Smooth muscle cell (in vitro differentiated cells): Measurements from ENCODE around the gene MBD4. TPM values are rescaled to one million over a fixed set of nuclear protein-coding genes. Genes with fewer than 3 reads are reported as not detected.
A peak's percentile ranks its signal among the peaks of the same experiment; 100 is the strongest.
"Not testable (repeated sequence)": the region's sequence is repeated elsewhere in the genome, so short reads cannot be mapped to it uniquely, and the experiment has no call there.

Experiments used
- DNase-seq: peaks from one replicate; lab custom pipeline; 2025; ENCODE audit not compliant: unreplicated experiment; lab: John Stamatoyannopoulos, UW
- H2AFZ ChIP-seq: fragments of 200-600 bp; sonication (generic); 2 replicates; pipeline ENCODE4 v1.6.0; 2016; ENCODE audit warnings: antibody characterized with exemption, low read depth, mild to moderate bottlenecking
- H3F3A ChIP-seq: fragments of 200-600 bp; sonication (generic); 2 replicates; pipeline ENCODE4 v1.6.0; 2017; ENCODE audit warnings: antibody characterized with exemption, low read depth
- H3K27ac ChIP-seq: fragments of 200-600 bp; sonication (generic); 2 replicates; pipeline ENCODE4 v1.5.1; 2016; ENCODE audit warnings: low read depth, mild to moderate bottlenecking
- H3K27me3 ChIP-seq: fragments of 200-600 bp; sonication (generic); 2 replicates; pipeline ENCODE4 v1.6.1; 2016; ENCODE audit warnings: low read depth, mild to moderate bottlenecking
- H3K36me3 ChIP-seq: fragments of 200-600 bp; sonication (generic); 2 replicates; pipeline ENCODE4 v1.5.1; 2016; ENCODE audit warnings: low read depth
- H3K4me1 ChIP-seq: fragments of 200-600 bp; sonication (generic); 2 replicates; pipeline ENCODE4 v1.5.1; 2016; ENCODE audit warnings: low read depth
- H3K4me2 ChIP-seq: fragments of 200-600 bp; sonication (generic); 2 replicates; pipeline ENCODE4 v1.6.0; 2016; ENCODE audit warnings: mild to moderate bottlenecking
- H3K4me3 ChIP-seq: fragments of 200-600 bp; sonication (generic); 2 replicates; pipeline ENCODE4 v1.5.1; 2016; ENCODE audit warnings: mild to moderate bottlenecking
- H3K79me2 ChIP-seq: fragments of 200-600 bp; sonication (generic); 2 replicates; pipeline ENCODE4 v1.6.0; 2016; ENCODE audit warnings: low read depth, mild to moderate bottlenecking
- H3K9ac ChIP-seq: fragments of 200-600 bp; sonication (generic); 2 replicates; pipeline ENCODE4 v1.6.0; 2016; ENCODE audit warnings: low read depth
- H3K9me3 ChIP-seq: fragments of 200-600 bp; sonication (generic); replicated peaks from 2 replicates; pipeline ENCODE4 v1.5.1; 2016; ENCODE audit warnings: low read depth
- H4K20me1 ChIP-seq: fragments of 200-600 bp; sonication (generic); 2 replicates; pipeline ENCODE4 v1.6.0; 2016; ENCODE audit warnings: low read depth
- WGBS: methylation state at CpG from one replicate; pipeline ENCODE4 v1.1.7; 2016; ENCODE audit warnings: low lambda C conversion rate; 5-methylcytosine and 5-hydroxymethylcytosine counted together
- polyA plus RNA-seq: library from polyadenylated mRNA; unstranded; fragments of >200 nt; fragmentation: Nextera tagmentation; extraction: Ambion mirVana; gene quantifications from 2 replicates; pipeline ENCODE4 v1.2.1, GENCODE V29; 2016
- total RNA-seq: library from RNA; depleted of rRNA; stranded (reverse); fragments of >200 nt; gene quantifications from 2 replicates; pipeline ENCODE4 v1.2.3, GENCODE V29; 2014
- TF ChIP-seq, protein P1 (sequence below): fragments of 200-600 bp; sonication (generic); IDR thresholded peaks from 2 replicates; pipeline ENCODE4 v1.5.1; 2017; ENCODE audit warnings: borderline replicate concordance, mild to moderate bottlenecking, antibody characterized with exemption; ENCODE audit not compliant: insufficient read depth, poor library complexity, severe bottlenecking

MBD4 gene
- total and polyA plus RNA-seq, 2 experiments from 2014 or later: 23.1 to 26.5 TPM

DNA sequence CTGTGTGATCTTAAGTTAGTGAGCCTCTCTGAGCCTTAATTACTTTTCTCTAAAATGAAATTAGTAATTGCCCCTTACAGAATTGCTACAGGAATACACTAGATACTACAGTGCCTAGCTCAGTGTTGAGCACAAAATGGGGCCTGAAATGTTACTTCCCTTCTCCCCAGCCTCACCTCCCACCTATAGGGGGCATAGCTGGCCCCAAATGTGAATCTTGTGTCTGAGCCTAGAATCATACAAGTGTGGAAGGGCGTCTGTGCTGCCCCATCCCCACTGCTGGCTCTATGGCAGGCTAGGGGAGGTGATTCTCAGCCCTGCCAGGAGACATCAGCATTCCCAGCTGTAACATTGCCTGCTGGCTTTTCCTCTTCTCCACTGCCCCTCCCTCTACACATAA is 43.0 kb upstream of the MBD4 start:
- H2AFZ ChIP-seq: no peak overlapping the region
- H3K27me3 ChIP-seq: no peaks in the 10 kb centered on the region
- H3K4me2 ChIP-seq: no peak overlapping the region
- H3K4me3 ChIP-seq: no peak overlapping the region
- TF ChIP-seq, protein P1, sequence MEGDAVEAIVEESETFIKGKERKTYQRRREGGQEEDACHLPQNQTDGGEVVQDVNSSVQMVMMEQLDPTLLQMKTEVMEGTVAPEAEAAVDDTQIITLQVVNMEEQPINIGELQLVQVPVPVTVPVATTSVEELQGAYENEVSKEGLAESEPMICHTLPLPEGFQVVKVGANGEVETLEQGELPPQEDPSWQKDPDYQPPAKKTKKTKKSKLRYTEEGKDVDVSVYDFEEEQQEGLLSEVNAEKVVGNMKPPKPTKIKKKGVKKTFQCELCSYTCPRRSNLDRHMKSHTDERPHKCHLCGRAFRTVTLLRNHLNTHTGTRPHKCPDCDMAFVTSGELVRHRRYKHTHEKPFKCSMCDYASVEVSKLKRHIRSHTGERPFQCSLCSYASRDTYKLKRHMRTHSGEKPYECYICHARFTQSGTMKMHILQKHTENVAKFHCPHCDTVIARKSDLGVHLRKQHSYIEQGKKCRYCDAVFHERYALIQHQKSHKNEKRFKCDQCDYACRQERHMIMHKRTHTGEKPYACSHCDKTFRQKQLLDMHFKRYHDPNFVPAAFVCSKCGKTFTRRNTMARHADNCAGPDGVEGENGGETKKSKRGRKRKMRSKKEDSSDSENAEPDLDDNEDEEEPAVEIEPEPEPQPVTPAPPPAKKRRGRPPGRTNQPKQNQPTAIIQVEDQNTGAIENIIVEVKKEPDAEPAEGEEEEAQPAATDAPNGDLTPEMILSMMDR: no peak
- H4K20me1 ChIP-seq: no peaks in the 10 kb centered on the region
- H3K27ac ChIP-seq: peak overlapping the region; percentile 89
- no peak for DNase-seq
- no peak overlapping the region for H3K9ac ChIP-seq
- no peaks in the 10 kb centered on the region for H3K9me3 ChIP-seq
- 89% methylated on average over 1 of the region's 1 CpG for WGBS
- H3K4me1 ChIP-seq: peaks cover 18% of the 10 kb centered on the region
- no peaks in the 10 kb centered on the region for H3K36me3 ChIP-seq
- no peaks in the 10 kb centered on the region for H3K79me2 ChIP-seq
- no peaks in the 10 kb centered on the region for H3F3A ChIP-seq

DNA sequence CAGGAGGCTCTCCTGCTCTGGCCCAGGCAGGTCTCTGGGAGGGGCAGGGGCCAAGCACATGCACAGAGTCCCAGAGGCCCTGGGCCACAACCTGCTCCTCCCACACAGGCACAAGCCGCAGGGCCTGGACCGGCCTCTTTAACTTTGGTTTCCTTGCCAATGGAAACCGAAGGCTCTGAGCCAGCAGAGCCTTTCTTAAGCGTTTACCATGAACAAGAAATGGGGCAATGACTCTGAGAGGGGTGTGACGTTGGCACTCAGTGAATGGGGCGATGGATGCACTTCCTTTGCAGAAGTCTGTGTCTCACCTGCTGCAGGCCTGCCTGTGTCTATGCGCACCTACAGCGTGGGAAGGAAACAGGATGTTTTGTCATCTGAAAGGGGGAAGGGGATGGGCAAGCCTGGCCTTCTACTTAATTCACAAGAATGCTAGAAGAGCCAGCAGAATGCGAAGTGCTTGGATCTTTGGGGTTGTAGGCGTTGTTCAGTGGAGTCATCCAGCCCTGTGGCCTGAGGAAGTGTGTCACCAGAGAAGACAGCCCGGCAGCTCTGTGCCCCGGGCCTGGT is 42.1 kb upstream of the MBD4 start:
- no peaks in the 10 kb centered on the region for H3K36me3 ChIP-seq
- H3F3A ChIP-seq: no peaks in the 10 kb centered on the region
- no peak overlapping the region for H3K4me3 ChIP-seq
- no peaks in the 10 kb centered on the region for H3K79me2 ChIP-seq
- no peaks in the 10 kb centered on the region for H3K9me3 ChIP-seq
- H3K9ac ChIP-seq: peak overlapping the region; percentile 65
- TF ChIP-seq, protein P1: no peak
- no peak for DNase-seq
- 70% methylated on average over 12 of the region's 12 CpGs for WGBS
- H3K27ac ChIP-seq: peak overlapping the region; percentile 89
- H4K20me1 ChIP-seq: no peaks in the 10 kb centered on the region
- H3K4me2 ChIP-seq: no peak overlapping the region
- no peak overlapping the region for H2AFZ ChIP-seq
- peaks cover 15% of the 10 kb centered on the region for H3K4me1 ChIP-seq
- H3K27me3 ChIP-seq: no peaks in the 10 kb centered on the region

GRCh38 chr3:129481225-129481765 is 41.5 kb upstream of the MBD4 start:
- Histone ChIP-seq H3K27ac (peak overlapping the region; percentile 89), H3K9ac (peak overlapping the region; percentile 65)
- H3K27me3 ChIP-seq, H3K4me3 ChIP-seq, H3K4me2 ChIP-seq, H3K36me3 ChIP-seq, H3F3A ChIP-seq, H3K9me3 ChIP-seq, DNase-seq, H3K4me1 ChIP-seq, H3K79me2 ChIP-seq, H2AFZ ChIP-seq, H4K20me1 ChIP-seq: not testable (repeated sequence)
- WGBS: 59% methylated on average over 11 of the region's 11 CpGs

DNA sequence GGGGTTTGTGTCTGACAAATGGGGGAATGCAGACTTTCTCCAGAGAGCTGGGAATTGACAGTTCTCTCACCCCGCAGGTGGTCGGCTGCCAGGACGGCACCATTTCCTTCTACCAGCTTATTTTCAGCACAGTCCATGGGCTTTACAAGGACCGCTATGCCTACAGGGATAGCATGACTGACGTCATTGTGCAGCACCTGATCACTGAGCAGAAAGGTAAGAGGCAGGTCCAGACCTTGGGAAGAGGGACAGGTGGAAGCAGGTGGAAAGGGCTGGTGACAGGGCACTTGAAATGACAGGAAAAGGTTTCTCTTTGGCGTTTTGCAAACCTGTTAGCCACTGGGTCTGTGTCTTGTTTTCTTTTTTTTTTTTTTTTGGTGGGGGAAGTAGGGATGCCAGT is 36.8 kb upstream of the MBD4 start:
- DNase-seq: no peak
- no peak overlapping the region for H3K4me3 ChIP-seq
- H3K36me3 ChIP-seq: peaks cover 3% of the 10 kb centered on the region
- no peaks in the 10 kb centered on the region for H3K9me3 ChIP-seq
- no peaks in the 10 kb centered on the region for H3K27me3 ChIP-seq
- H3K79me2 ChIP-seq: no peaks in the 10 kb centered on the region
- H4K20me1 ChIP-seq: no peaks in the 10 kb centered on the region
- WGBS: 92% methylated on average over 6 of the region's 6 CpGs
- no peak overlapping the region for H3K4me2 ChIP-seq
- no peak overlapping the region for H2AFZ ChIP-seq
- H3K27ac ChIP-seq: no peak overlapping the region
- no peaks in the 10 kb centered on the region for H3F3A ChIP-seq
- H3K9ac ChIP-seq: no peak overlapping the region
- TF ChIP-seq, protein P1: no peak
- no peaks in the 10 kb centered on the region for H3K4me1 ChIP-seq
